RWPE2 (cell line): Measurements from ENCODE around the gene TIAL1.

Source experiments
- ATAC-seq: fragments of 200-7000 bp; cut with Tn5 transposase; 3 replicates; pipeline ENCODE4 v1.9.1; 2021; ENCODE audit warnings: low read depth
- DNase-seq: peaks from one replicate; pipeline ENCODE4 v3.0.0-alpha.2; 2020; ENCODE audit warnings: low spot score
- H3K27ac ChIP-seq: fragments of 450-650 bp; 2 replicates; pipeline ENCODE4 v1.5.1; 2017; ENCODE audit warnings: mild to moderate bottlenecking; ENCODE audit not compliant: poor library complexity, severe bottlenecking
- H3K27me3 ChIP-seq: fragments of 250-450 bp; sonication (Bioruptor Pico); 2 replicates; pipeline ENCODE4 v1.5.1; 2021; ENCODE audit warnings: mild to moderate bottlenecking, moderate library complexity; ENCODE audit not compliant: insufficient read depth, poor library complexity, severe bottlenecking
- H3K36me3 ChIP-seq: fragments of 250-450 bp; sonication (Bioruptor Pico); 2 replicates; pipeline ENCODE4 v1.5.1; 2020; ENCODE audit warnings: low read depth, mild to moderate bottlenecking, moderate library complexity
- H3K4me1 ChIP-seq: fragments of 250-450 bp; sonication (Bioruptor Pico); 2 replicates; pipeline ENCODE4 v1.5.1; 2021; ENCODE audit warnings: mild to moderate bottlenecking, moderate library complexity; ENCODE audit not compliant: insufficient read depth, poor library complexity, severe bottlenecking
- H3K4me3 ChIP-seq: fragments of 250-450 bp; sonication (Bioruptor Pico); 2 replicates; pipeline ENCODE4 v1.5.1; 2021; ENCODE audit warnings: mild to moderate bottlenecking, moderate library complexity; ENCODE audit not compliant: severe bottlenecking
- H3K9me3 ChIP-seq: fragments of 250-450 bp; sonication (Bioruptor Pico); 2 replicates; pipeline ENCODE4 v1.5.1; 2021; ENCODE audit warnings: mild to moderate bottlenecking, moderate library complexity; ENCODE audit not compliant: severe bottlenecking
- TF ChIP-seq, protein P1 (sequence below): fragments of 450-650 bp; IDR thresholded peaks from one replicate; pipeline ENCODE4 v1.5.1; 2017; ENCODE audit warnings: mild to moderate bottlenecking, moderate library complexity; ENCODE audit not compliant: poor library complexity, severe bottlenecking

Gene TIAL1

DNA sequence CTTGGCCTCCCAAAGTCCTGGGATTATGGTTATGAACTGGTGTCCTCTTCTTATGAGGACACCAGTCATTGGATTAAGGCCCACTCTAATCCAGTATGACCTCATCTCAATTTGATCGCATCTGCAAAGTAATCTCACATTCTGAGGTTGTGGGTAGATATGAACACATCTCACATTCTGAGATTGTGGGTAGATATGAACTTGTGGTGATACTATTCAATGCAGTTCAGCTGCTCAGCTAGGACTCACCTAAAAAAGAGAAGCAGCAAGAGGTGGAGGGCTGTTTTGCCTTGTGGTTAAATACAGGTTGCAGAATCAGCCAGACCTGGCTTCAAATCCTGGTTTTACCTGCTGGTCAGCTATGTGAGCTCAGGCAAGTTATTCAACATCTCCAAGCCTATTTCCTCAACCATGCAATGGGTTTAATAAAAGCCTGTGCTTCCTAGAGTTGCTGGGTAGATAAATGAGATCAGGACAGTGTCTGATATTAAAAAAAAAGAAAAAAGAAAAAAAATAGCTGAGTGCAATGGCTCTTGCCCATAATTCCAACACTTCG lies 45.9 kb upstream of the TIAL1 start:
- Histone ChIP-seq H3K9me3 (peaks cover 2% of the 10 kb centered on the region), H3K36me3 (no peaks in the 10 kb centered on the region), H3K27me3 (no peaks in the 10 kb centered on the region), H3K27ac (no peak overlapping the region), H3K4me3 (no peak overlapping the region), H3K4me1 (no peaks in the 10 kb centered on the region)
- TF ChIP-seq, protein P1, sequence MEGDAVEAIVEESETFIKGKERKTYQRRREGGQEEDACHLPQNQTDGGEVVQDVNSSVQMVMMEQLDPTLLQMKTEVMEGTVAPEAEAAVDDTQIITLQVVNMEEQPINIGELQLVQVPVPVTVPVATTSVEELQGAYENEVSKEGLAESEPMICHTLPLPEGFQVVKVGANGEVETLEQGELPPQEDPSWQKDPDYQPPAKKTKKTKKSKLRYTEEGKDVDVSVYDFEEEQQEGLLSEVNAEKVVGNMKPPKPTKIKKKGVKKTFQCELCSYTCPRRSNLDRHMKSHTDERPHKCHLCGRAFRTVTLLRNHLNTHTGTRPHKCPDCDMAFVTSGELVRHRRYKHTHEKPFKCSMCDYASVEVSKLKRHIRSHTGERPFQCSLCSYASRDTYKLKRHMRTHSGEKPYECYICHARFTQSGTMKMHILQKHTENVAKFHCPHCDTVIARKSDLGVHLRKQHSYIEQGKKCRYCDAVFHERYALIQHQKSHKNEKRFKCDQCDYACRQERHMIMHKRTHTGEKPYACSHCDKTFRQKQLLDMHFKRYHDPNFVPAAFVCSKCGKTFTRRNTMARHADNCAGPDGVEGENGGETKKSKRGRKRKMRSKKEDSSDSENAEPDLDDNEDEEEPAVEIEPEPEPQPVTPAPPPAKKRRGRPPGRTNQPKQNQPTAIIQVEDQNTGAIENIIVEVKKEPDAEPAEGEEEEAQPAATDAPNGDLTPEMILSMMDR: no peak
- ATAC-seq (no peak), DNase-seq (no peak)

DNA sequence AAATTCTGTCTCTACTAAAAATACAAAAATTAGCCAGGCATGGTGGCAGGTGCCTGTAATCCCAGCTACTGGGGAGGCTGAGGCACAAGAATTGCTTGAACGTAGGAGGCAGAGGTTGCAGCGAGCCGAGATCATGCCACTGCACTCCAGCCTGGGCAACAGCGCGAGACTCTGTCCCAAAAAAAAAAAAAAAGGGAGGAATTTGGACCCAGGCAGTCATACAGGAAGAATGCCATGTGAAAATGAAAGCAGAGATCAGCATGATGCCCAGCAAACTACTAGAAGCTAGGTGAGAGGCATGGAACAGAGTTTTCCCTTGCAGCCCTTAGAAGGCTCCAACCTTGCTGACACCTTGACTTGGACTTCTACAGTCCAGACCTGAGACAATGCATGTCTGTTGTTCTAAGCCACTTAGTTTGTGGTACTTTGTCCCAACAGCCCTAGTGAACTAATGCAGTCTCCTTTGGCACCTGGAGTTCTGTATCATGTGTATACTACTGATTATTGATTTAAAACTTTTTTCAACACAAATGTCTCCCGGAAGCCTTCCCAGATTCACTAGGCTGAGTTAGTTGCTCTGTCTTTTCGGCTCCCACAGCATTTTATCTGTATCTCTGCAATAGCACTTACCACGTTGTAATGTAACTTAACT lies 44.2 kb upstream of the TIAL1 start:
- Histone ChIP-seq H3K27ac (no peak overlapping the region), H3K4me3 (no peak overlapping the region), H3K27me3 (no peaks in the 10 kb centered on the region), H3K4me1 (no peaks in the 10 kb centered on the region), H3K9me3 (peaks cover 2% of the 10 kb centered on the region), H3K36me3 (no peaks in the 10 kb centered on the region)
- no peak for ATAC-seq
- no peak for DNase-seq
- TF ChIP-seq, protein P1: no peak

DNA sequence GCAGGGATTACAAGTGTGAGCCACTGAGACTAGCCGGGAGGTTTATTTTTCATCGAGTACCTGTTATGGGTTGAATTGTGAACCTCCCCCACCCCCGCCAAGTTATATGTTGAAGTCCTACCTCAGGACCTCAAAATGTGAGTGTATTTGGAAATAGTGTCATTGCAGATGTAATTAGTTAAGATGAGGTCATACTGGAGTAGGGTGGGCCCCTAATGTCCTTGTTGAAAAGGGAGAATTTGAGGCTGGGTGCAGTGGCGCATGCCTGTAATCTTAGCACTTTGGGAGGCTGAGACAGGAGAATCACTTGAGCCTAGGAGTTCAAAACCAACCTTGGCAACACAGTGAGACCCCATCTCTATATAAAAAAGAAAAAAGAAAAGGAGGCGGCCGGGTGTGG lies 43.6 kb upstream of the TIAL1 start:
- TF ChIP-seq, protein P1: no peak
- no peak for DNase-seq
- Histone ChIP-seq H3K4me1 (no peaks in the 10 kb centered on the region), H3K27me3 (no peaks in the 10 kb centered on the region), H3K27ac (no peak overlapping the region), H3K9me3 (peaks cover 2% of the 10 kb centered on the region), H3K4me3 (no peak overlapping the region), H3K36me3 (no peaks in the 10 kb centered on the region)
- no peak for ATAC-seq

DNA sequence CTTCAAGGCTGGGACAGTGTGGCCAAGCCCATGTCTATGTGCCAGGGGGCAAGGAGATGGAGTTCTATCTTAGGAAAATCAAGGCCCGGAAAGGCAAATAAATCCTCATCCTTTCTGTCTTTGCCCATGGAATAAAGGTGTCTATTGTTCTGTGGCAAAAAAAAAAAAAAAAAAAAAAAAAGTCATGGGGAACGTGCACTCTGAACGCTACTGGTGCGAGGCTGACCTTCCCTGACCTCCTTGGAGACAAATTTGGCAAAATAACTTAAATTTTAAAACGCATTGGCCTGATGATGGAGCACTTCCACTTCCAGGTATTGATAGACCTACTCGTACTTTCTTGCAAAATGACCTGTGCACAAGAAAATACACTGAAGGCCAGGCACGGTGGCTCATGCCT lies 42.2 kb upstream of the TIAL1 start:
- no peaks in the 10 kb centered on the region for H3K27me3 ChIP-seq
- H3K4me3 ChIP-seq: no peak overlapping the region
- no peaks in the 10 kb centered on the region for H3K4me1 ChIP-seq
- TF ChIP-seq, protein P1: no peak
- no peaks in the 10 kb centered on the region for H3K36me3 ChIP-seq
- ATAC-seq: no peak
- no peak for DNase-seq
- H3K27ac ChIP-seq: no peak overlapping the region
- no peaks in the 10 kb centered on the region for H3K9me3 ChIP-seq

DNA sequence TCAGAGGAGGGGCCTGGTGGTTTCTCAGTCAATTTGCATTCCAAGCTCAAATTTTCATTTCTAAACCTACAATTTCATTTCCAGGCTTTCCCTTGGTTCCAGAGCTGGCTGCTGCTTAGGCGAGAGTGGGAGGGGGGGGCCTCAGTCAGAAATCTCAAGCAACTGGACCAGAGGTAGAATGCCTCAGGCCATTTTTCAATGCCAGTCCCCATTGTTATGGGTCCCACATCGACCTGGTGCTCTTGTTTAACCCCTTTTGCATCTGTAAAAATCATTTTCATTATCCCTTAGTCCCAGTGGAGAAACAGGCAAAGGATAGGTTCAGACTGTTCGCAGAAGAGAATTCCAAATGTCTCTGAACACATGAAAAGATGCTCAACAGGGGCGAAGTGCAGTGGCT lies 40.9 kb upstream of the TIAL1 start:
- Histone ChIP-seq H3K4me3 (no peak overlapping the region), H3K4me1 (no peaks in the 10 kb centered on the region), H3K27ac (no peak overlapping the region), H3K36me3 (no peaks in the 10 kb centered on the region), H3K9me3 (no peaks in the 10 kb centered on the region), H3K27me3 (no peaks in the 10 kb centered on the region)
- TF ChIP-seq, protein P1: no peak
- DNase-seq (no peak), ATAC-seq (no peak)
